IMR-90 (cell line): ENCODE results near the gene XAB2. TPM values are rescaled to one million over a fixed set of nuclear protein-coding genes. Genes with fewer than 3 reads are reported as not detected.

Experiments
- ATAC-seq: fragments of 200-7000 bp; cut with Tn5 transposase; 2 replicates; pipeline ENCODE4 v1.9.1; 2020; ENCODE audit warnings: low read depth, mild to moderate bottlenecking, moderate library complexity
- BruUV-seq: library from RNA; stranded (reverse); fragments of 400-500 nt; replicated peaks from 2 replicates; lab custom pipeline; 2021; lab: Mats Ljungman, UMichigan
- CTCF ChIA-PET: fragments of 300-600 bp; formaldehyde crosslinking; extraction: SDS; loops from one replicate; lab custom pipeline; 2021; ENCODE audit warnings: antibody characterized with exemption; lab: Yijun Ruan, JAX
- POLR2A ChIA-PET: fragments of 300-600 bp; sonication (Branson Sonifier 250); formaldehyde crosslinking; loops from one replicate; lab custom pipeline; 2022; ENCODE audit warnings: antibody characterized with exemption; ENCODE audit not compliant: unreplicated experiment; lab: Charles Lee
- DNase-seq: peaks from one replicate; pipeline ENCODE4 v3.0.0; 2013
- H2AFZ ChIP-seq: replicated peaks from 2 replicates; pipeline ENCODE3; 2013; ENCODE audit warnings: low read length, mild to moderate bottlenecking; ENCODE audit not compliant: poor library complexity
- H2AK5ac ChIP-seq: 2 replicates; pipeline ENCODE4 v1.6.1; 2013; ENCODE audit warnings: low read depth, low read length, inconsistent platforms
- H2AK9ac ChIP-seq: replicated peaks from 2 replicates; pipeline ENCODE3; 2013; ENCODE audit warnings: mild to moderate bottlenecking, low read depth, low read length, moderate library complexity; ENCODE audit not compliant: poor library complexity
- H2BK120ac ChIP-seq: 2 replicates; pipeline ENCODE4 v1.6.1; 2013; ENCODE audit warnings: low read depth, low read length, inconsistent platforms
- H2BK15ac ChIP-seq: 3 replicates; pipeline ENCODE4 v1.6.1; 2013; ENCODE audit warnings: low read depth, low read length, inconsistent platforms
- H2BK20ac ChIP-seq: 2 replicates; pipeline ENCODE4 v1.6.1; 2013; ENCODE audit warnings: low read depth, mild to moderate bottlenecking, inconsistent platforms, low read length, moderate library complexity
- H2BK5ac ChIP-seq: 2 replicates; pipeline ENCODE4 v1.6.1; 2013; ENCODE audit warnings: mild to moderate bottlenecking, low read depth, low read length, inconsistent platforms; ENCODE audit not compliant: poor library complexity, severe bottlenecking
- H3K14ac ChIP-seq: replicated peaks from 2 replicates; pipeline ENCODE4 v1.6.1; 2013; ENCODE audit warnings: low read depth, low read length, inconsistent platforms
- H3K18ac ChIP-seq: 2 replicates; pipeline ENCODE4 v1.6.1; 2013; ENCODE audit warnings: low read depth, low read length, control low read depth
- H3K23ac ChIP-seq: 2 replicates; pipeline ENCODE4 v1.6.1; 2013; ENCODE audit warnings: low read depth, low read length, inconsistent platforms
- H3K27ac ChIP-seq: 2 replicates; pipeline ENCODE4 v1.5.1; 2013; ENCODE audit warnings: mild to moderate bottlenecking, control low read depth, low read length; ENCODE audit not compliant: insufficient read depth
- H3K27me3 ChIP-seq: 2 replicates; pipeline ENCODE4 v1.6.1; 2013; ENCODE audit warnings: low read length; ENCODE audit not compliant: control insufficient read depth, insufficient read depth
- H3K36me3 ChIP-seq: 2 replicates; pipeline ENCODE4 v1.6.1; 2013; ENCODE audit warnings: low read length, mixed read lengths; ENCODE audit not compliant: control insufficient read depth, insufficient read depth
- H3K4ac ChIP-seq: 2 replicates; pipeline ENCODE4 v1.6.1; 2013; ENCODE audit warnings: low read depth, low read length, inconsistent platforms
- H3K4me1 ChIP-seq: 2 replicates; pipeline ENCODE4 v1.6.1; 2013; ENCODE audit warnings: low read length, mixed read lengths; ENCODE audit not compliant: control insufficient read depth, insufficient read depth
- H3K4me2 ChIP-seq: 2 replicates; pipeline ENCODE4 v1.6.1; 2013; ENCODE audit warnings: low read depth, mild to moderate bottlenecking, control low read depth, low read length, moderate library complexity
- H3K4me3 ChIP-seq: 2 replicates; pipeline ENCODE4 v1.5.1; 2013; ENCODE audit warnings: low read depth, mild to moderate bottlenecking, control low read depth, low read length, moderate library complexity; ENCODE audit not compliant: insufficient read depth
- H3K56ac ChIP-seq: 2 replicates; pipeline ENCODE4 v1.6.1; 2013; ENCODE audit warnings: low read length, inconsistent platforms; ENCODE audit not compliant: insufficient read depth; ENCODE audit errors: extremely low read depth
- H3K79me1 ChIP-seq, 2 experiments: 2 replicates each; pipeline ENCODE4 v1.6.1; 2013; ENCODE audit warnings: low read length in 2 of 2, inconsistent platforms in 1 of 2, low read depth in 1 of 2
- H3K9ac ChIP-seq: 2 replicates; pipeline ENCODE4 v1.6.1; 2013; ENCODE audit warnings: low read depth, low read length, control low read depth
- H3K9me1 ChIP-seq: 2 replicates; pipeline ENCODE4 v1.6.1; 2013; ENCODE audit warnings: low read length, inconsistent platforms; ENCODE audit not compliant: insufficient read depth
- H3K9me3 ChIP-seq: 2 replicates; pipeline ENCODE4 v1.6.1; 2013; ENCODE audit warnings: low read length; ENCODE audit not compliant: control insufficient read depth, insufficient read depth
- H4K20me1 ChIP-seq: 2 replicates; pipeline ENCODE4 v1.6.1; 2013; ENCODE audit warnings: low read length, inconsistent platforms; ENCODE audit not compliant: insufficient read depth
- H4K5ac ChIP-seq: 2 replicates; pipeline ENCODE4 v1.6.1; 2013; ENCODE audit warnings: mild to moderate bottlenecking, low read depth, low read length, control low read depth
- H4K8ac ChIP-seq, 2 experiments: 2 replicates each; pipeline ENCODE4 v1.6.1; 2013; ENCODE audit warnings: low read depth in 2 of 2, low read length in 2 of 2, control low read depth in 1 of 2, inconsistent platforms in 1 of 2
- H4K91ac ChIP-seq: 2 replicates; pipeline ENCODE4 v1.6.1; 2013; ENCODE audit warnings: low read depth, low read length, inconsistent platforms; ENCODE audit not compliant: insufficient read depth
- NFE2L2 ChIP-seq: fragments of 150-350 bp; IDR thresholded peaks from 2 replicates; pipeline ENCODE4 v1.6.1; 2016; ENCODE audit warnings: low read depth, mild to moderate bottlenecking, low read length
- RFX5 ChIP-seq: IDR thresholded peaks from 2 replicates; pipeline ENCODE4 v1.8.0; 2012; ENCODE audit warnings: low read depth, mild to moderate bottlenecking, low read length, moderate library complexity
- WGBS, 2 experiments: methylation state at CpG; one replicate each; pipeline versions ENCODE4 v1.1.5 to v1.1.7; 2013; ENCODE audit warnings: missing lambda C conversion rate in 2 of 2; ENCODE audit not compliant: insufficient read length in 1 of 2; ENCODE audit errors: extremely low coverage in 2 of 2; 5-methylcytosine and 5-hydroxymethylcytosine counted together
- dilution Hi-C: fragments of 300-500 bp; cut with HindIII; formaldehyde crosslinking; loops from one replicate; pipeline ENCODE4 v1.14.3; 2018; ENCODE audit warnings: low sequenced_read_pairs; ENCODE audit not compliant: unreplicated experiment
- in situ Hi-C: fragments of 300-500 bp; cut with MboI; formaldehyde crosslinking; loops from 3 replicates; pipeline ENCODE4 v1.14.3; 2019; ENCODE audit warnings: low sequenced_read_pairs, inconsistent platforms, mixed read lengths
- intact Hi-C: fragments of 100-400 bp; cut with micrococcal nuclease; formaldehyde crosslinking; loops from 2 replicates; pipeline ENCODE4 v1.10.0; 2022
- polyA plus RNA-seq, 3 experiments: library from polyadenylated mRNA; depleted of rRNA; stranded (reverse); fragments of >200 nt; gene quantifications; 2 replicates each; pipeline ENCODE4 v1.2.3, GENCODE V29; 2012; ENCODE audit warnings: low replicate concordance in 1 of 3
- total RNA-seq: library from RNA; depleted of rRNA; stranded (reverse); fragments of >200 nt; gene quantifications from 2 replicates; pipeline ENCODE4 v1.2.3, GENCODE V29; 2012
- TF ChIP-seq, protein P1 (sequence below): fragments of 150-350 bp; IDR thresholded peaks from 2 replicates; pipeline ENCODE4 v1.6.1; 2016; ENCODE audit warnings: low read depth, mild to moderate bottlenecking, low read length, moderate library complexity, borderline replicate concordance

Gene XAB2
- total and polyA plus RNA-seq, 2 of the 4 experiments (the other 2 are of a cell fraction): 29.9 to 34.4 TPM

DNA sequence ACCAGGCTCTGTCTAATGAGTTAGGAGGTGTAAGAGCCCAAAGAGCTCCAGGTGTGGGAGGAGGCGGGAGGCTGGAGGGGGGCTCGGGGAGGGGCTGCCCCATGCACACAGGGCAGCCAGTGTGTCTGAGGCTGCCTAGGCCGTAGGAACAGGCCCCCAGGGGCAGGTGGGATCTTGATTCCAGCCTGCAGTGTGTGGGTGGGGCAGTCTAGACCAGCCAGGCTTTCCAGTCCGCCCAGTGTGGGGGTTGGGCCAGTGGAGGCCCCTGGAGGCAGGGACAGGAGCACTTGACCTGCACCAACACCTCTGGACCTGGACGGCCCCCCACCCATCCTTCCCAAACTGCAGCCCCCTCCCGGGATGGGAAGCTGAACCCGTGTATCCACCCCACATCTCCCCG, 39.1 kb downstream of the XAB2 start:
- no peak overlapping the region for H3K4ac ChIP-seq
- no peak overlapping the region for H2AFZ ChIP-seq
- no peak overlapping the region for H2AK5ac ChIP-seq
- no peaks in the 10 kb centered on the region for H3K4me1 ChIP-seq
- CTCF ChIA-PET: no interaction called here
- H3K4me3 ChIP-seq: no peak overlapping the region
- no peak overlapping the region for H3K14ac ChIP-seq
- WGBS, 2 experiments: 0% methylated on average over 1 of the region's 8 CpGs; no CpG with 5 or more reads in 1 of the 2 experiments
- intact Hi-C loops (no loop called here), dilution Hi-C loops (no loop called here), in situ Hi-C loops (no loop called here)
- no peak for ATAC-seq
- no peak overlapping the region for H4K5ac ChIP-seq
- no peak overlapping the region for H3K27ac ChIP-seq
- no peak overlapping the region for H3K18ac ChIP-seq
- BruUV-seq: no TSS peak
- no peak for DNase-seq
- no peak overlapping the region for H2BK15ac ChIP-seq
- H2BK120ac ChIP-seq: no peak overlapping the region
- POLR2A ChIA-PET: no interaction called here
- no peaks in the 10 kb centered on the region for H3K36me3 ChIP-seq
- no peak overlapping the region for H4K91ac ChIP-seq
- no peaks in the 10 kb centered on the region for H3K9me1 ChIP-seq
- no peak overlapping the region for H3K4me2 ChIP-seq
- H3K56ac ChIP-seq: no peak overlapping the region
- H4K8ac ChIP-seq: no peak overlapping the region
- H3K27me3 ChIP-seq: peaks cover 11% of the 10 kb centered on the region
- no peaks in the 10 kb centered on the region for H4K20me1 ChIP-seq
- no peak for TF ChIP-seq NFE2L2
- no peak for TF ChIP-seq RFX5
- TF ChIP-seq, protein P1, sequence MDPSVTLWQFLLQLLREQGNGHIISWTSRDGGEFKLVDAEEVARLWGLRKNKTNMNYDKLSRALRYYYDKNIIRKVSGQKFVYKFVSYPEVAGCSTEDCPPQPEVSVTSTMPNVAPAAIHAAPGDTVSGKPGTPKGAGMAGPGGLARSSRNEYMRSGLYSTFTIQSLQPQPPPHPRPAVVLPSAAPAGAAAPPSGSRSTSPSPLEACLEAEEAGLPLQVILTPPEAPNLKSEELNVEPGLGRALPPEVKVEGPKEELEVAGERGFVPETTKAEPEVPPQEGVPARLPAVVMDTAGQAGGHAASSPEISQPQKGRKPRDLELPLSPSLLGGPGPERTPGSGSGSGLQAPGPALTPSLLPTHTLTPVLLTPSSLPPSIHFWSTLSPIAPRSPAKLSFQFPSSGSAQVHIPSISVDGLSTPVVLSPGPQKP: no peak
- no peak overlapping the region for H2BK20ac ChIP-seq
- H3K9ac ChIP-seq: no peak overlapping the region
- H3K9me3 ChIP-seq: no peaks in the 10 kb centered on the region
- no peaks in the 10 kb centered on the region for H3K79me1 ChIP-seq
- no peak overlapping the region for H3K23ac ChIP-seq
- peak overlapping the region; percentile 42 for H2AK9ac ChIP-seq
- no peak overlapping the region for H2BK5ac ChIP-seq
